Measurements from ENCODE around the gene COL24A1. TPM values are rescaled to one million over a fixed set of nuclear protein-coding genes. Genes with fewer than 3 reads are reported as not detected.

The COL24A1 gene
- polyA plus RNA-seq, 4 donors, result 1.7 to 3.5 (median 2.5) TPM

GRCh38 chr1:85707990-85708828, 448.4 kb downstream of the COL24A1 start, which contains the start of gene ZNHIT6:
Gene ZNHIT6 (minus strand): TSS chr1:85708433. CDS start chr1:85708284, 149 bp downstream.
- peak; percentile 80 to 86 (median 86) for DNase-seq (ENCODE audit: low read depth in 4 of 4, low spot score in 3 of 4)

GRCh38 chr1:85707267-85707989, 449.1 kb downstream of the COL24A1 start:
- DNase-seq (ENCODE audit: low read depth in 4 of 4, low spot score in 3 of 4), result no peak

GRCh38 chr1:85705940-85706339, 450.6 kb downstream of the COL24A1 start:
- DNase-seq (ENCODE audit: low read depth in 4 of 4, low spot score in 3 of 4), result no peak

- DNase-seq (ENCODE audit: low read depth in 4 of 4, low spot score in 3 of 4), result no peak
Measured at GRCh38 chr1:85700422-85700821, 456.1 kb downstream of the COL24A1 start.

- no peak for DNase-seq (ENCODE audit: low read depth in 4 of 4, low spot score in 3 of 4)
Measured at GRCh38 chr1:85697895-85698294, 458.7 kb downstream of the COL24A1 start.

GRCh38 chr1:85692730-85693314, 463.8 kb downstream of the COL24A1 start:
- no peak for DNase-seq (ENCODE audit: low read depth in 4 of 4, low spot score in 3 of 4)

- DNase-seq (ENCODE audit: low read depth in 4 of 4, low spot score in 3 of 4), result no peak
Measured at GRCh38 chr1:85689775-85690404, 466.7 kb downstream of the COL24A1 start.

- DNase-seq (ENCODE audit: low read depth in 4 of 4, low spot score in 3 of 4), result no peak
Measured at GRCh38 chr1:85683292-85684025, 473.1 kb downstream of the COL24A1 start.

- DNase-seq (ENCODE audit: low read depth in 4 of 4, low spot score in 3 of 4), result peak in 2 of 4 donors; percentile 22 to 29
Measured at GRCh38 chr1:85681087-85681486, 475.5 kb downstream of the COL24A1 start.

Other genes starting within 250 kb of the COL24A1 start
- gene ODF2L, start 239.6 kb upstream of the COL24A1 start, polyA plus RNA-seq (ENCODE audit: insufficient read length in 4 of 4), result 10 to 100 TPM; 38.9 to 75.5 (median 57.2) TPM

Data from left renal pelvis (tissue), 4 donors.